Endothelial cell of umbilical vein (primary cell): ENCODE data around the gene MYH10. TPM values are rescaled to one million over a fixed set of nuclear protein-coding genes. Genes with fewer than 3 reads are reported as not detected.

Source experiments
- BruUV-seq: library from RNA; stranded (reverse); fragments of 400-500 nt; replicated peaks from 2 replicates; lab custom pipeline; 2021; lab: Mats Ljungman, UMichigan
- CTCF ChIA-PET: fragments of 300-600, 350-600 bp; sonication (Branson Sonifier 250); formaldehyde crosslinking; loops from one replicate; lab custom pipeline; 2021; ENCODE audit warnings: antibody characterized with exemption, inconsistent platforms; lab: Charles Lee
- POLR2A ChIA-PET: fragments of 300-600, 350-600 bp; sonication (Branson Sonifier 250); formaldehyde crosslinking; loops from one replicate; lab custom pipeline; 2021; ENCODE audit warnings: antibody characterized with exemption, inconsistent platforms; lab: Charles Lee
- DNase-seq: peaks from one replicate; pipeline ENCODE4 v3.0.0-alpha.2; 2011; ENCODE audit warnings: low read depth, low spot score
- FAIRE-seq: peaks from 2 replicates; lab custom pipeline; 2011; peaks lifted over from hg19 to GRCh38; lab: Jason Lieb, UNC
- H2AFZ ChIP-seq: 2 replicates; pipeline ENCODE4 v1.6.0; 2012; ENCODE audit warnings: low read depth, low read length, control low read depth, inconsistent platforms
- H3K27ac ChIP-seq: 2 replicates; pipeline ENCODE4 v1.5.1; 2011; ENCODE audit warnings: low read depth, mild to moderate bottlenecking, control low read depth, low read length, moderate library complexity; ENCODE audit not compliant: insufficient read depth
- H3K27me3 ChIP-seq, 2 experiments: 2 replicates each; pipeline versions ENCODE4 v1.6.0 to v1.6.1; 2011; ENCODE audit warnings: low read length in 2 of 2, mixed read lengths in 1 of 2; ENCODE audit not compliant: control insufficient read depth in 2 of 2, insufficient read depth in 2 of 2
- H3K36me3 ChIP-seq, 2 experiments: 2 replicates in 1 of 2; 3 replicates in 1 of 2; pipeline ENCODE4 v1.5.1; 2011; ENCODE audit warnings: low read length in 2 of 2, mild to moderate bottlenecking in 1 of 2, moderate library complexity in 1 of 2; ENCODE audit not compliant: control insufficient read depth in 2 of 2, insufficient read depth in 2 of 2; ENCODE audit errors: extremely low read depth in 1 of 2
- H3K4me1 ChIP-seq: 3 replicates; pipeline ENCODE4 v1.5.1; 2011; ENCODE audit warnings: mild to moderate bottlenecking, low read length; ENCODE audit not compliant: control insufficient read depth, insufficient read depth; ENCODE audit errors: extremely low read depth
- H3K4me2 ChIP-seq: 2 replicates; pipeline ENCODE4 v1.6.1; 2011; ENCODE audit warnings: low read length, control low read depth, mixed read lengths; ENCODE audit not compliant: insufficient read depth
- H3K4me3 ChIP-seq, 3 experiments: fragments of 200-600 bp in 1 of 3; sonication (generic), shearing (Covaris generic) in 1 of 3; replicated peaks in 1 of 3; 2 replicates each; pipeline ENCODE4 v1.5.1; 2011 to 2016; ENCODE audit warnings: control low read depth in 3 of 3, low read length in 3 of 3, mild to moderate bottlenecking in 2 of 3, inconsistent platforms in 1 of 3, low read depth in 1 of 3, moderate library complexity in 1 of 3; ENCODE audit not compliant: insufficient read depth in 1 of 3
- H3K79me2 ChIP-seq: 2 replicates; pipeline ENCODE4 v1.6.0; 2012; ENCODE audit warnings: low read length, inconsistent platforms; ENCODE audit not compliant: control insufficient read depth, insufficient read depth
- H3K9ac ChIP-seq: replicated peaks from 2 replicates; pipeline ENCODE3; 2011; ENCODE audit warnings: low read length, control low read depth; ENCODE audit not compliant: insufficient read depth; ENCODE audit errors: extremely low read depth
- H3K9me1 ChIP-seq: replicated peaks from 3 replicates; pipeline ENCODE4 v1.6.0; 2011; ENCODE audit warnings: mild to moderate bottlenecking, low read length; ENCODE audit not compliant: control insufficient read depth, insufficient read depth; ENCODE audit errors: extremely low read depth
- H3K9me3 ChIP-seq: replicated peaks from 2 replicates; pipeline ENCODE4 v1.5.1; 2012; ENCODE audit warnings: low read length, inconsistent platforms; ENCODE audit not compliant: control insufficient read depth, insufficient read depth
- H4K20me1 ChIP-seq: replicated peaks from 2 replicates; pipeline ENCODE3; 2011; ENCODE audit warnings: mild to moderate bottlenecking, low read length; ENCODE audit not compliant: control insufficient read depth, insufficient read depth; ENCODE audit errors: extremely low read depth
- EZH2 ChIP-seq: IDR thresholded peaks from 2 replicates; pipeline ENCODE4 v1.6.1; 2012; ENCODE audit warnings: borderline replicate concordance, low read depth, mild to moderate bottlenecking, moderate library complexity, low read length, inconsistent platforms; ENCODE audit not compliant: severe bottlenecking
- FOS ChIP-seq: IDR thresholded peaks from 2 replicates; pipeline ENCODE4 v1.6.1; 2011; ENCODE audit warnings: mild to moderate bottlenecking, low read length, moderate library complexity, borderline replicate concordance; ENCODE audit not compliant: insufficient read depth
- GATA2 ChIP-seq: IDR thresholded peaks from 2 replicates; pipeline ENCODE4 v1.7.0; 2011; ENCODE audit warnings: low read depth, mild to moderate bottlenecking, moderate library complexity, mixed read lengths, low read length; ENCODE audit not compliant: insufficient read length, insufficient read depth
- JUN ChIP-seq: IDR thresholded peaks from 2 replicates; pipeline ENCODE4 v1.6.1; 2011; ENCODE audit warnings: borderline replicate concordance, low read depth; ENCODE audit not compliant: insufficient read length, insufficient read depth
- MYC ChIP-seq: IDR thresholded peaks from one replicate; pipeline ENCODE4 v1.6.1; 2011; ENCODE audit warnings: mild to moderate bottlenecking, low read depth, low read length
- POLR2A ChIP-seq: IDR thresholded peaks from 2 replicates; pipeline ENCODE4 v1.6.1; 2012; ENCODE audit warnings: low read depth, mild to moderate bottlenecking, control low read depth, low read length
- POLR2AphosphoS5 ChIP-seq: IDR thresholded peaks from 2 replicates; pipeline ENCODE4 v1.6.1; 2012; ENCODE audit warnings: low read depth, mild to moderate bottlenecking, control low read depth, low read length, moderate library complexity; ENCODE audit not compliant: insufficient read depth
- dilution Hi-C: fragments of 300-500 bp; cut with MboI; formaldehyde crosslinking; loops from one replicate; pipeline ENCODE4 v1.15.0; 2019; ENCODE audit warnings: low sequenced_read_pairs; ENCODE audit not compliant: extremely low pct_ligation_motif_present
- intact Hi-C: fragments of 100-400 bp; cut with micrococcal nuclease; formaldehyde crosslinking; loops from one replicate; pipeline ENCODE4 v1.10.0; 2022
- polyA plus RNA-seq, 4 experiments: library from polyadenylated mRNA; depleted of rRNA in 3 of 4; stranded (reverse) in 3 of 4; unstranded in 1 of 4; fragments of >200 nt; gene quantifications; 2 replicates each; pipeline versions ENCODE4 v1.2.1 to v1.2.3, GENCODE V29; 2011 to 2012; ENCODE audit warnings: missing spikeins in 1 of 4
- total RNA-seq: library from RNA; stranded (reverse); gene quantifications from 2 replicates; pipeline ENCODE4 v1.2.3, GENCODE V29; 2021
- TF ChIP-seq, protein P1 (sequence below), 2 donors: IDR thresholded peaks; 1 replicate in 1 of 2; 2 replicates in 1 of 2; pipeline ENCODE4 v1.5.1; 2011; ENCODE audit warnings: low read length in 2 of 2, mild to moderate bottlenecking in 2 of 2, moderate library complexity in 2 of 2, control low read depth in 1 of 2, inconsistent platforms in 1 of 2, low read depth in 1 of 2; ENCODE audit not compliant: insufficient read depth in 1 of 2; ENCODE audit errors: extremely low read depth in 1 of 2
- TF ChIP-seq, protein P2 (sequence below): IDR thresholded peaks from 2 replicates; pipeline ENCODE4 v1.6.1; 2011; ENCODE audit not compliant: insufficient read depth, insufficient read length

MYH10 gene
- total and polyA plus RNA-seq, 2 donors (not counting 3 experiments of a cell fraction or from before 2014, with no cell fraction given), result 73.4 to 232 TPM

DNA sequence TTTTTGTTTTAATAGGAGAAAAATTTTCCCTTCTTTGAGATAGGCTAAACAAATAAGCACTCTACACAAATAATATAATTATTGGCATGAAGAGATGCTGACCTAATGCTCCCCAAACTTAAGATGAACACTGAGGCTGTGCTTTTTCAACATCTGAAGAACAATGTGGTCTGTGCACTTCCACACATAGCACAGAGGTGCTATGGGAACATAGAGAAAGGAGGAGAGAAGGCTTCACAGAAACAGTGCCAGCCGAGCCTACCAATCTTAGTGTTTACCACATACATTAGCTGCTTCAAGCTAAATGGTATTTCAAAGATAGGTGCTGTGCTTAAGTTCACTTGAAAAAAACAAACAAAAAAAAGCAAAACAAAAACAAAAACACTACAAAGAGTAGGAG is 72.4 kb downstream of the MYH10 start:
- Histone ChIP-seq H3K36me3 (peaks cover 6 to 13% of the 10 kb centered on the region in 2 experiments), H3K9me3 (no peaks in the 10 kb centered on the region), H3K9ac (no peak overlapping the region), H3K4me2 (no peak overlapping the region), H2AFZ (no peak overlapping the region), H3K9me1 (no peaks in the 10 kb centered on the region), H3K27ac (no peak overlapping the region), H4K20me1 (no peaks in the 10 kb centered on the region), H3K4me1 (no peaks in the 10 kb centered on the region), H3K4me3 (no peak overlapping the region), H3K79me2 (no peaks in the 10 kb centered on the region), H3K27me3 (no peaks in the 10 kb centered on the region)
- intact Hi-C loops (no loop called here), dilution Hi-C loops (no loop called here)
- no peak for DNase-seq
- TF ChIP-seq, protein P1, sequence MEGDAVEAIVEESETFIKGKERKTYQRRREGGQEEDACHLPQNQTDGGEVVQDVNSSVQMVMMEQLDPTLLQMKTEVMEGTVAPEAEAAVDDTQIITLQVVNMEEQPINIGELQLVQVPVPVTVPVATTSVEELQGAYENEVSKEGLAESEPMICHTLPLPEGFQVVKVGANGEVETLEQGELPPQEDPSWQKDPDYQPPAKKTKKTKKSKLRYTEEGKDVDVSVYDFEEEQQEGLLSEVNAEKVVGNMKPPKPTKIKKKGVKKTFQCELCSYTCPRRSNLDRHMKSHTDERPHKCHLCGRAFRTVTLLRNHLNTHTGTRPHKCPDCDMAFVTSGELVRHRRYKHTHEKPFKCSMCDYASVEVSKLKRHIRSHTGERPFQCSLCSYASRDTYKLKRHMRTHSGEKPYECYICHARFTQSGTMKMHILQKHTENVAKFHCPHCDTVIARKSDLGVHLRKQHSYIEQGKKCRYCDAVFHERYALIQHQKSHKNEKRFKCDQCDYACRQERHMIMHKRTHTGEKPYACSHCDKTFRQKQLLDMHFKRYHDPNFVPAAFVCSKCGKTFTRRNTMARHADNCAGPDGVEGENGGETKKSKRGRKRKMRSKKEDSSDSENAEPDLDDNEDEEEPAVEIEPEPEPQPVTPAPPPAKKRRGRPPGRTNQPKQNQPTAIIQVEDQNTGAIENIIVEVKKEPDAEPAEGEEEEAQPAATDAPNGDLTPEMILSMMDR (IDR thresholded peaks at IDR 0.05; ENCODE audit: extremely low read depth in 1 of 2, insufficient read depth in 1 of 2, low read depth in 1 of 2, low read length in 2 of 2), result no peak
- TF ChIP-seq, protein P2, sequence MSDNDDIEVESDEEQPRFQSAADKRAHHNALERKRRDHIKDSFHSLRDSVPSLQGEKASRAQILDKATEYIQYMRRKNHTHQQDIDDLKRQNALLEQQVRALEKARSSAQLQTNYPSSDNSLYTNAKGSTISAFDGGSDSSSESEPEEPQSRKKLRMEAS, result no peak
- FAIRE-seq, result no peak
- CTCF ChIA-PET, result no interaction called here
- no TSS peak for BruUV-seq
- POLR2A ChIA-PET, result no interaction called here

DNA sequence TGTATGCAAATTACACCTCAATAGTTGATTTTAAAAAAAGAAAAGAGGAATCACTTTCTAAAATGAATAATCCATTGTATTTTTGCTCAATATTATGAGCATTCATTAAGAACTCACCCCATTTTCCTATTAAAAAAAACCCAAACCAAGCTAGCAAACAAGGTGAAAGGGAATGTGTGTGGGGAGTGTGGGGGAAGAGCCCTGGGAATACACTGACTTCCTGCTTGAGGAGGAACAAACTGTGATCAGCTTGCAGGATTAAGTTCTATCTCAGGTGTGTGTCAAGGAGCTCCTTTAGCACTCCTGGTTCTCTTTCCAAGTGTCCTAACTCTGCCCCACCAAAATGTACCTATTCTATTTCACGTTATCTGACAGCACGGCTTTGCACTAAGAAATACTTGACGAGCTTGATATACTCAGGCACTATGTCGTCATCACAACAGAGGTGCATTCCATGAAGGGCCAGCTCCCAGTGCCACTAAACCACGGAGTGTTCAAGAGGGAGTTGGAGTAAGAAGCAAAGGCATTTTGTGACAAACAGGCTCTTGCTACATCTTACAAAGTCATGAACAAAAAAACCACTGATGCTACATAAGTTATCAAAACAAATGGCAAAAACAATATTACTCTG is 73.2 kb downstream of the MYH10 start:
- BruUV-seq, result no TSS peak
- H3K4me1 ChIP-seq, result no peaks in the 10 kb centered on the region
- DNase-seq (no peak), FAIRE-seq (no peak)
- no peaks in the 10 kb centered on the region for H3K9me3 ChIP-seq
- H3K4me3 ChIP-seq, result no peak overlapping the region
- H3K9me1 ChIP-seq, result no peaks in the 10 kb centered on the region
- TF ChIP-seq FOS (no peak), GATA2 (no peak), MYC (no peak), EZH2 (no peak), POLR2AphosphoS5 (no peak), JUN (no peak), POLR2A (no peak)
- TF ChIP-seq, protein P2, result no peak
- TF ChIP-seq, protein P1 (IDR thresholded peaks at IDR 0.05; ENCODE audit: extremely low read depth in 1 of 2, insufficient read depth in 1 of 2, low read depth in 1 of 2, low read length in 2 of 2), result no peak
- H3K9ac ChIP-seq, result no peak overlapping the region
- ChIA-PET POLR2A (no interaction called here), CTCF (no interaction called here)
- no peak overlapping the region for H3K4me2 ChIP-seq
- no peaks in the 10 kb centered on the region for H3K79me2 ChIP-seq
- H3K27ac ChIP-seq, result no peak overlapping the region
- H4K20me1 ChIP-seq, result no peaks in the 10 kb centered on the region
- H2AFZ ChIP-seq, result no peak overlapping the region
- intact Hi-C loops (no loop called here), dilution Hi-C loops (no loop called here)
- H3K27me3 ChIP-seq, result no peaks in the 10 kb centered on the region
- peaks cover 12 to 19% of the 10 kb centered on the region in 2 experiments for H3K36me3 ChIP-seq
